Stimulated activated naive CD4-positive, alpha-beta T cell (primary cell): ENCODE results near the gene PBRM1.
"Not testable (repeated sequence)": the region's sequence is repeated elsewhere in the genome, so short reads cannot be mapped to it uniquely, and the experiment has no call there.

Source experiments
- DNase-seq, 6 experiments: peaks; one replicate each; lab custom pipeline; 2025; lab: John Stamatoyannopoulos, UW

PBRM1 gene

DNA sequence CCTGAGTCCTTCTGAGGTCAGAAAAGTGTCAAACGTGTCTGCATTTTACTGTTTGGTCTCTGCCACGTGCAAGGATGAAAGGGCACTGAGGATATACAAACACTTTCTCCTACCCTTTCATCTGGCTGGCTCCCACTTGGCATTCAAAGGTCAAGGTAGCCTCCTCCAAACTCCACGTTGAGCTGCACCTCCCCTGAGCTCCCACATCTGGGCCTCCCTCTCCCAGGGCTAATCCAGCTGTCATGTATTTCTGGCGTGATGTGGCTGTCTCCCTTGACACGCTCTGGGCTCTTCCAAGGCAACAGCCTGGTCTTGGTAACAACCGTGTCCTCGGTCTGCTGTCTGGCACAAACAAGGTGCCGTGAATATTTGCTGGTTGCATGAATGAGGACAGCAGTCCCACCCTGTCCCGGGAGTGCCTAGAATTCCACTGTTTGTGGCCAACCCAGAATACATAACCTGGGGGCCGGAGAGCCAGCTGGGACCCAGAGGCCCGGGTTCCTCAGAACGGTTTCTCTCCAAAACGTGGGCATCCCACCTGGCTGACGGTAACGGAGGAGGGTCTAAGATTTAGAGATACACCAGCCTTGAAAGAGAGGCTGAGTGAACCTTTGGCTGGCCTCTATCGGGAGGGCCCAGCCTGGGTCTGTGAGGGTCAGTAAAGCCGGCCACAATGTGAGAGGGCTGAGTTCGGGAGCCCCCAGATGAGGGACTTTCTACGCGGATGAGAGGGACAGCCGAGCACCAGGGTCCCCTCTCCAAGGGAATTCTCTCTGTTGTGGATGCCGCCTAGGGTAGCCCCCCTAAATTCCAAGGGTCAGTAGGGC lies 19.1 kb upstream of the PBRM1 start:
- no peak for DNase-seq

DNA sequence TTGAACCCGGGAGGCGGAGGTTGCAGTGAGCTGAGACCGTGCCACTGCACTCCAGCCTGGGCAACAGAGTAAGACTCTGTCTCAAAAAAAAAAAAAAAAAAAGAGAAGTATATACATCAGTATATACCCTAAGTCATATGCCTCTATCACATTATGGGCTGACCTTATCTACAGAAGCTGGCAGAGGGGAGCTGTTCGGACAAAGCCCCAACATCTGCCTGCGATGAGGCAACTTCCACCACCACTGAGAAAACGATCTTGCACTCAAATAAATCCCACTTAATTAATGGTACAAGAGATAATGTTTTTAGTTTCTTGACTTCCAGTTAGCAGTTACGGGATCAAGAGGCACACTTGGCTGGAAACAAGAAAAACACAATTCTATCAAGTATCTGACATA lies 17.6 kb upstream of the PBRM1 start:
- no peak for DNase-seq

DNA sequence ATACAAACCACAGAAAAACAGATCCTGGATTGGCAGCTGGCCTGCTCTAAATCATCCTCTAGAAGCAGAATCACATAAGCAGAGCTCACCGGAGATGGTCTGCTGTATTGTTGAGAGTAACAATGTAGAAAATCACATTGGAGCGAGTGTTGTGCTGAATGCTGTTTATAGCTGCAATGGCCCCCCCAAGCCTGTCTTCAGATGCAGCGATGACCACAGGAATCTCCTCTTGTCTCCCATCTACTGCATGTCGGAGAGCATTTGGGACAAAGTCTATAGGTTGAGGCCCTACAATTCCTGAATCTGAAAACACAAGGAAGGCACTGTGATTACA lies 11.9 kb upstream of the PBRM1 start:
- no peak for DNase-seq

DNA sequence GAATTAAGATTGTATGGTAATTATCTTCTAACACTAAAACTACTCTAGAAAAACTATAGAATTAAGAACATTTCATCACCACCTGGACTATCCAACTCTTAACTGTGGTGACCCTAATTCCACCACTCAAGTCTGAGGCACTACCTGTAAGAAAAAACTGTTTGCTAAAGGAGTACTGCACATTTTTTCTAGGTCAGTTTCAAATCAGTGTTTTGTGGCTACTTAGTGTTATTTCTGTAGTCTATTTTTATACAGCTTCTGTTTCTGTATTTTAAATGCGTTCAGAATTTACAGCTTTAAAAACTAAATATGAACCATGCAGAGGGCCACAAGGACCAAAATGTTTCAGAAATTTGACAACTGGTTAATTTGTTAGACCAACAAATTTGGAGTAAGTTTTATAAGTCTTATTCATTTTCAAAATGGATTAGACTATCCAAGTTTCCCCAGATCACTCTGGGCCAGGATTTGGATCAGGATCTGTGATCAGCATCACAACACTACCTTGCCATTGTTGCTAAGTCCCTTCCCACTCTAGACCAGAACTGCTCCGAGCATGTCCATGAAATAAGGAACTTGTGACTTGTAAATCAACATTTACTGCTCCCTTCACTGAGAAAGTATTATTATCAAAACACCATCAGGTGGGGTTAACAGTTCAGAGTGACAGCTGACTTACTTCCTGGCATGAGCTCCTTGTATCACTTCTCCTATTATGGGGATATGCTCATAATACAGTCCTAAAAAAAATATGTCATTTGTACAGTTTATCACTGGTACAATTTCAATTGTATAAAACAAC lies 11.3 kb upstream of the PBRM1 start:
- DNase-seq = no peak

DNA sequence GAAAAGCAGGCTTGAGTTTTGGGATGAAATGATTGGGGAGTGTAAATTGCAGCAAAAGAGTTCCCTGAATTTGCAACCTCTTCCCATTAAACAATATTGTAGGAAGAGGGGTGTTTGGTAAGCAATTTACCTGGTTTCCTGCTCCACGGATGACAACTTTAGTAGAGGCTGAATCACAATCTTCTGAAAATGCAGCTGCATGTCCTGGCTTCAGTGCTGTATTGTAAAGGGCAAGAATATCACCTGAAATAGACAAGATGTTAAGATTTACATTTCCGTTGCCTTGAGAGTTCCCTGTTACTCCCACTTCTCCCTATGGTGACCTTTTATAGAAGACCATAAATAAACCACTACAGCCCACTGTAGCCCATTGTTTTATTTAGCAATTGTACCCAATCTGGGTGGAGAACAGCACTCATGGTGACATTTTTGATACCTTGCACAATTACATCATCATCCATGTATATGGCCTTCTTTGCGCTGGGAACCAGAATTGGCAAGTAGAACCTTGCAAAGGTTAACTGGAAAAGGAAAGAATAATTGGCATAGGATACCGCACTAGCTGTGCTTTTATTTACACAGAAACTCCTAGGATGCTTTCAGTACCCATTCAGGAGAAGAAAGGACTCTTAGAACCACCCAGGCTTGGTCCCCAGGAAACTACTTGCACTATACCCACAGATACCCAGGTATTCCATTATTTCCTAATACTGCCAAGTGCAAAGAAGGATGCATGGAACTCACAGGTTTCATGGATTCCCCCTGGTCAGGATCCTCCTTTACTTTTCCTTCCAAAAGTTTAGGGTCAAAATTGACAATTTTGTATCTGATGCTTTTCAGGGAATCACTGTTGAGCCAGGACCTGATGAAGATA lies 10.3 kb upstream of the PBRM1 start:
- no peak for DNase-seq

DNA sequence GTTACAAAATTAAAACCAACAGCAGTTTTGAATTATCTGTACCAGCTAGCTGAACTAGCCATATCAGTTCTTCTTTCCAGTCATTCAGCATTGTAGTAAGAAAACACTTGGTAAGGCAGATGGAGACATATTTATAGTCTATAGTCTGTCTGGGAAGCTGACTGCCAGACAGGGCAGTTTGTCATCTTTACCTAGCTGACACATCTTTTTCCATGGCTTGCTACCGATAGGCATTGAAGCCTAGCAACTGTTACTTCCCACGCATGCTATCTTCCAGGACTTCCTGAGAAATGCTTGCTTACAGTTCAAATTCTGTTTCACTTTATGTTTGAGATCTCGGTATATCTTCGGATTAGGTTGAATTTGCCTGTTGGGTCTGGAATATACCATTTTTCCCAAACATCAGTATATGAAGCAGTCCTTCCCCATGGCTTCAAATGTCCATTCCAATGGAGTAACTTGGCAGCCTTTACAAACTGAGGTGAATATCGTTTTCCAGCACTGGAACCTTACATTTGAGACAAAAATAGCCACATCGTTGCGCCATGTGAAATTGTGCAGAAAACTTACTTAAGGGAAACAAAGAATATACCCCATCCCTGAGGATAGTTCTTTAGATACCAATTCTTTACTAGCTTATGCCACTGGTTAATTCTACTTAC lies 8.9 kb upstream of the PBRM1 start:
- no peak for DNase-seq

DNA sequence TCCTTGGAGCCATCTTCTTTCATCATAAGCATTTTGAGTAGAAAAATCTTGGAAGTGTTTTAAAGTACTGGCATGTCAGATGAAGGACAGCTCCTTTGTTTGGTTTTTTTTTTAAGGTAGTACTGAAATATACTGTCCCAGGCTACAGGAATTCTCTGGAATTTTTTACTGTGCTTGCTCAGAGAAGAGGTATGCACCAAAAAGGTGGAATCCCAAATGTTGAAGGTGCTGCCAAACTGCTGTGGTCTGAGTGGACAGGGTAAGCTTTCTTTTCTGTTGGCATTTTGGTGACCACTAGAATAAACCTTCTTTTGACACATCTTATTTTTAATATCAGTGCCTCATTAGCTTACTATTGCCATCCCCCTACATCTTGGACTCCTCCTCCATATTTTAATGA lies 7.4 kb upstream of the PBRM1 start:
- DNase-seq = no peak

DNA sequence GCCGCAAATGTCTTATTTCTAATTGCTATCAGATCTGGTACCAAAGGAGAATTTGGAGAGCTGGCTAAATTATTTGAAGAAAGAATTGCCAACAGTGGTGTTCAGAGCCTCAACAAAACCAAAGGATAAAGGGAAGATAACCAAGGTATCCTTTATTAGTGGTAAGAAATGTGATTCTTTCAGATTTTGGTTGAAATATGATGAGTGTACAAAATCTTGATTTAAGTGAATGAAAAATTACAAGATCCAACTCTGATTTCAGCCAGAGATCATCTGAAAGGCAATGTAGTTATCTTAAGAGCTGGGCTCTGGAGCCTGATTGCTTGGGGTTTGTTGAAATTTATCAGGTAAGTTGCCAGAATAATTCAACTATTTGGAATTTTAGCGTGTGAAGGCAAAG lies 4.8 kb upstream of the PBRM1 start:
- no peak for DNase-seq

DNA sequence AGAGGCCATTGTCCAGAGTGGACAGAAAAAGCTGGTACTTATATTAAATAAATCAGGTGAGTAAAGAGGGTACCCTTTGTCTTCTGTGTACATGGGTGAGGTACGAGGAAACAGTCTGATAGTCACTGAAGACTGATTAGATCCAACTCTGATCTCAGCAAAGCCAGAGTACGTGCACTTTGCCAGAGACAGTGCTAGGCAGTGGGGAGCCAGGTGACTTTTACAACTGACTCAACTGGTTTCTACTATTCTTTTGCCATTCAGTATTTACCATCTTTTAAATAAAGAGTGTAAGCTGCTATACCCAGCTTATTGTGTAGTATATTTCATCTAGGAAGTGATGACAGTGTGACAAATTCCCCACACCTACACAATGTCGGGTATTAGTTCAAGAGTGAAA lies 3.4 kb upstream of the PBRM1 start:
- DNase-seq = no peak

DNA sequence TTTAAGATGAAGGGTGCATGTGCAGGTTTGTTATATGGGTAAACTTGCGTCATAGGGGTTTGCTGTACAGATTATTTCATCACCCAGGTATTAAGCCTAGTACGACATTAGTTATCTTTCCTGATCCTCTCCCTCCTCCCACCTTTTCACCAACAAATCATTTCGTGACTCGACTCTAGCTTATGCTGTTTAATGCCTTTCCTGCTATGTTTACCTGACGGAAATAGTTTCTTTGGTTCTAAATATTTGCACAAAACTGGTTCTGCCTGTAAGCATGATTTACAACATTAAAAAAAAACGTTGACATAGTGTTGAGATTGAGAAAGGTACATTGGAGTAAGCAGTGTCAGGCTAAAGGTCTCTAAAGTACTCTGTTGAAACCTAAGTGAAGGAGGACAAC lies 2.6 kb upstream of the PBRM1 start:
- DNase-seq = no peak

DNA sequence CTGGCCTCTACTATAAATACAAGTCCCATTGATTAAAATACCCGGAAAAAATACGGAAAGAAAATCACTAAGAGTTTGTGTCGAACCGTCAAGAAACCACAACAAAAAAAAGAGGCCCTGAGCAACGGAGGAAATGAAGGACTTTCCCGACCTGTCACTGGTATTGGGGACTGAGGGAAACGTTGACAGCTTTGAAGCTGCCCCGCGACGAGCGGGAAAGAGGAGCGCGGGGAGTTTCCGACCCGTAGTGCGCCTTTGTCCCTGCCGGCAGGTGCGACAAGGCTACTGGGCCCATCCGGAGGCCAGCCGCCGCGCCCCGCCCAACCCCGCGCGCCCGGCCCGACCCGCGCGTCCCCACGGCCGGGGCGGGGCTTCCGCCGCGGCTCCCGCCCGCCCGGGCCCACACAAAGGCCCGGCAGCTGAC lies 416 bp downstream of the PBRM1 start:
- peak; percentile 41 to 80 (median 72) for DNase-seq

DNA sequence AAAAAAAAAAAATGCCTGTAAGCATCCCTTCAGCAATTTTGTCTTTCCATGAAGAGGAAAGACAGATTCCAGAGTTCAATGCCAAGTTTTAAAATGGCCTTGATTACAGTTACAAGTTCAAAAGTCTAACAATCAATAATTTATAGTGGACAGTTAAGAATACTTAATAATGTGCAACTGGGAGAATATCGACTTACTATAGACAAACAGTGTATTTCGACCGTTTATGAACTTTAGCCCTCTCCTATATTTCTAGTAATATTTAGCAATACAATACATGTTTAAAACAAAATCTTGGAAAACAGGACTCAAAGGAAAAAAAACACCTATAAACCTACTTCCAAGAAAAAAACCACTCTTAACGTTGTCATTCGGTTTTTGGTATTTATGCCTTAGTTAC lies 1.5 kb downstream of the PBRM1 start:
- DNase-seq = no peak

DNA sequence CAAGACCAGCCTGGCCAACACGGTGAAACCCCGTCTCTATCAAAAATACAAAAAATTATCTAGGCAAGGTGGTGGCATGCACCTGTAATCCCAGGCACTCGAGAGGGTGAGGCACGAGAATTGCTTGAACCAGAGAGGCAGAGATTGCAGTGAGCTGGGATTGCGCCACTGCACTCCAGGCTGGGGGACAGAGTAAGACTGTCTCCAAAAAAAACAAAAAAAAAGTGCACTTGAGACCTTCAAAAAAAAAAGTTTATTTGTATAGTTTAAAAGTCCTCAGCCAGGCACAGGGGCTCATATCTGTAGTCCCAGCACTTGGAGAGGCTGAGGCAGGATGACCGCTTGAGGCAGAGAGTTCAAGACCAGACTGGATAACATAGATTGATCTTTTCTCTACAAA lies 2.1 kb downstream of the PBRM1 start:
- no peak for DNase-seq

DNA sequence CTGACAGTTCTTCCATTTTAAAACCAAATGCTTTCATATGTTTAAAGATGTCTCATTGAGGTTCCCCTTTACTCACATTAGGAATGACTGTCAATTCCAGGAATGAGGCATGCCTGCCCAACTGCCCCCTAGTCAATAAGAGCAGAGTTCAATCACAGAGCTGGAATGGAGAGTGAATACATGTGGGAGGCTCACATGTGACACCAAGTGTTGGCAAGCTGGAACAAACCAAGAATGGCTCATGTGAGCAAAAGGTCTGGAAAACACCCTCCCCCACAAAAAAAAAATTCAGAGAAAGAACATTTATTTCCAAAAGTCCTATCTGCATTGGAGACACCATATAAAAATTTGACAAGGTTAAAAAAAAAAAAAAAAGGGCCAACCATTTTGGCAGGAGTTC lies 3.7 kb downstream of the PBRM1 start:
- no peak for DNase-seq

DNA sequence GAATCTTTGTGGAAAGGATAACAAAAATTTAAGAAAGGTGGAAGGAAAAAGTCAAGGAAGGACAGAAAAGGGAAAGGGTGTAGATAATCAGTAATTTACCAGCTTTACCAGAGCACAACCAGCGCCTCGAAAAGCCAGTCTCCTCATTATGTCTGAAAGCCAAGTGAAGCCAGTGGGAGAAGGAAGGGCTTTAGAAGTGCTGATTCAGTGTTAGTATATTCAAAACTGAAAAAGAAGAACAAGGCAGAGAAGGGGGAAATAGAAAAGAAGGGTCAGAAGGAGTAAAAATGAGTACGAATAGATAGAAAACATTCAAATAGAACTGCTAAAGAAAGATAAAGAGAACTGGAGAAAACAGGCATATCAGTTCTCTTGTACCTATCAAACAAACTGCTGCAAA lies 4.1 kb downstream of the PBRM1 start:
- no peak for DNase-seq

DNA sequence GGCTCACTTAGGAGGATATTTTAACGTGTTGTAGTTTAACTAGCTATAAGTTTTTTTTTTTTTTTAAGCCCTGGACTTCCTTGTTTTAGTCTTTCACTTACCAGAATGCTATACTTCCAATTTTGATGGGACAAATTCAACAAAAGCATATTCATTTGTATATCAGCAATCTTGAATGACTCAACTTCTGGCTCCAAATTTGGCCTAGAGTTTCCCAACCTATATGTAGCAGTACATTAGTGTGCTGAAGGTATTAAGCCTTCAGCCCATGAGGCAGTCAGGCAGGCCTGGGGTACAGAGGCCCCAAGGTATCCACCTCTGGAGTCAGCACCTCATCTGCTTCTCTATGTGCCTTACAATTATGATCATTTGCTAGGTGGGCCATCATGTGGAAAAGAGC lies 5.9 kb downstream of the PBRM1 start:
- no peak for DNase-seq

DNA sequence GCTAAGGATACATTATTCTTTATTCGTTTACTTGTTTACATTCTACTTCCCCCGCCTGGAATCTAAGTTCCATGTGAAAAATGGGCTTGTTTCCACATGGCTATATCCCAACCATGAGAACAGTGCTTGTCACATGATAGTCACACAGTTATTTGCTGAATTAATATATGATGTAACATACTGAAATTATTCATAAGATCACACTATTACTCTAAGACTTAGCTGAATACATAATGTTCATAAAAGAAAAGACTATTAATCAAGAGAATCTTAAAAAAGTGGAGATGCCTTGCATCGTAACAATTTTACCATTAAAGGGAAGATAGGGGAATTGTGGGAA lies 6.5 kb downstream of the PBRM1 start:
- DNase-seq = no peak

DNA sequence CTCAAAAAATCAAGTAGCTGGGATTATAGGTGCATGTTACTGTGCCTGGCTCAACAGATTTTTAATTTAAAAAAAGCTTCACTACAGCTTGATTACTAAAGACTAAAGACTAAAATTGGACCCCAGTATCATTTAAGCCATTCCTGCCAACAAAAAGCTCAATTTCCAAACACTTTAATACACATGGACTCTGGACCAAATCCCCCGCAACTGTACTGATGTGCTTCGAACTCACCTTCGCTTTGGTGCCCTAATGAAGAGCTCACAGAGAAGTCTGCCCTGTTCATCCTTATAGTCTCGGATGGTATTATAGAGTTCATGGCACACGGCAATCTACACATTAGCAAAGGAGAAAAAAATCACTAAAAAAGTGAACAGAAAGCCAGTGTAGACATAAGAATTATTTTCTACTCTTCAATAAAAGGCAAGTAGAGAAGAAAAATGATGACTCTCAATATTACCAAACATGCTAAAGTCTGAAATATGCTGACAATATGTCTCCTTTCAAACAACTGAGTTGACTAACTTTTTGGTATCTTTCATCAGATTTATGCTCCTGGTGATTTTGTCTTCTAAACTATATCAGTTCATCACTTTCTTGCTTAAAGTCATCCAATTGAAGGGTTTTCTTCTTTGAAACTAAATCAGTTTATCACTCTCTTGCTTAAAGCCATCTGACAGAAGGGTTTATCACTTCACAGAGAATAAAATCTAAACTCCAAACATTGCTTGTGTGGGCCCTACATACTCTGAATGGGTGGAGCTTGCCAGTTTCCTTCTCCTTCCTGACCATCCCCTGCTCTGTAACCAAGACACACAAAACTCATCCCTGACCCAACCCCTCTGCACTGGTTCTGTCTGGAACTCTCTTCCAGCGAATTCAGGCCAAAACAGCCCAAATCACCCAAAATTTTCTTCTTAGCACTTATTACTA lies 7.2 kb downstream of the PBRM1 start:
- no peak for DNase-seq

DNA sequence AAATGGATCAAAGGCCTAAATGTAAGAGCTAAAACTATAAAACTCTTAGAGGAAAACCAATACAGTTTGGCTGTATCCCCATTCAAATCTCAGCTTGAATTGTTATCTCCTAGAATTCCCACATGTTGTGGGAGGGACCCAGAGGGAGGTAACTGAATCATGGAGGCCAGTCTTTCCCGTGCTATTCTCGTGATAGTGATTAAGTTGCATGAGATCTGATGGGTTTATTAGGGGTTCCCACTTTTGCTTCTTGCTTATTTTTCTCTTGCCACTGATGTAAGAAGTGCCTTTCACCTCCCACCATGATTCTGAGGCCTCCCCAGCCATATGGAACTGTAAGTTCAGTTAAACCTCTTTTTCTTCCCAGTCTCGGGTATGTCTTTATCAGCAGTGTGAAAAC lies 9.5 kb downstream of the PBRM1 start:
- not testable (repeated sequence) for DNase-seq

DNA sequence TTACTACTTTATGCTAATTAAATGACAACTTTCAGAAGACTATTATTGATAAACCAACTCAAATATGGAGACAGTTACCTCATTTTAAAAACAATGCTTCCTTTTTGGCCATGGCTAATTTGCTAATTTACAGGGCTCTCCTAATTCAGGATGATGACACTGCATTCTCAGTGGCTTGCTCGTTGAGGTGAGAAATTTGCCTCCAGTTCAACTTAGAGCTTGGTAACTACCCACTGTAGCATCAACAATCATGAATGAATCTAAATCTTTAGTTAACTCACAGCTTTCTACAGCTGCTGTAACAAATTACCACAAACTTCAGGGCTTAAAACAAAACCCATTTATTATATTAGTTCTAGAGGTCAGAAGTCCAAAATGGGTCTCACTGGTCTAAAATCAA lies 14.0 kb downstream of the PBRM1 start:
- DNase-seq = no peak
